HT1080 (cell line): Measurements from ENCODE around the gene EXOC8. TPM values are rescaled to one million over a fixed set of nuclear protein-coding genes. Genes with fewer than 3 reads are reported as not detected.
"Not testable (repeated sequence)": the region's sequence is repeated elsewhere in the genome, so short reads cannot be mapped to it uniquely, and the experiment has no call there.

Experiments
- DNase-seq: peaks from one replicate; pipeline ENCODE4 v3.0.0-alpha.2; 2015; ENCODE audit warnings: low read depth
- total RNA-seq: library from RNA; depleted of rRNA; stranded (reverse); fragments of >200 nt; shearing (Covaris generic); gene quantifications from 2 replicates; pipeline ENCODE4 v1.2.3, GENCODE V29; 2014

EXOC8 gene
- total RNA-seq, 1 experiment from 2014 or later, result 7.3 TPM

DNA sequence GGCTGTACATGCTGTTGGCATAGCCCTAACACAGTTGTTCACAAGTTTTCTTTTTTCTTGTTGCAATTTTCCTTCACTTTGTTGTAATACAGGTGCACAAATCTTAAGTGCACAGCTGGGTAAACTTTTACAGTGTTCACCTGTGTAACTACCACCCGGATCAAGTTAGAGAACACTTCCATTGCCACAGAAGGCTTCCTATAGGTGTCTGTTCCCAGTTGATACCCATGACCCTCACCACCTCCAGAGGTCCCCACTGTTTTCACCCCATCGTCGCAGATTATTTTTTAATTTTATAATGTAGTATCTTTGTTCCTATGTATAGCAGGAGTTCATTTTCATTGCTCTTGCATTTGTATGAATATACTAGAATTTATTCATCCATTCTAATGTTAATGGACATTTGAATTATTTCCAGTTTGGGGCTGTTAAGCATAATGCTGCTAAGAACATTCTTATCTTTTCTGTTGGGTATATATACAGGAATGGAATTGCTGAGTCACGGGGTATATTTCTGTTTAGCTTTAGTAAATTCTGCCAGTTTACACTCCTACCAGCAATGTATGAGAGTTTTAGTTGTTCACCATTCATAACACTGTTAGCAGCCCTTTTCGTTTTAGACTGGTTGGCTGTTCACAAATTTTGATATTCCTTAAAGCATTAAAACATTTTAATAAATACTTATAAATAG is 16.8 kb upstream of the EXOC8 start:
- DNase-seq, result no peak

DNA sequence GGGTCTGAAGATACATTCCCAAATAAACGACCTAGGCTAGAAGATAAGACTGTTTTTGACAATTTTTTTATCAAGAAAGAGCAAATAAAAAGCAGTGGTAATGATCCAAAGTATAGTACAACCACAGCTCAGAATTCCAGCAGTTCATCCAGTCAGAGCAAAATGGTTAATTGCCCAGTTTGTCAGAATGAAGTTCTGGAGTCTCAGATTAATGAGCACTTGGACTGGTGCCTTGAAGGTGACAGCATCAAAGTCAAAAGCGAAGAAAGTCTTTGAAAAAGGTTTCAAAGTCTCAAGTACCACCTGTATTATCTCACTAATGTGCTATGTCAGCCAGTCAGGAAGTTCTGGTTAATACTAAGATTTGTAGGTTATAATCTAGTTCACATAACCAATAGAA is 15.4 kb upstream of the EXOC8 start:
- no peak for DNase-seq

DNA sequence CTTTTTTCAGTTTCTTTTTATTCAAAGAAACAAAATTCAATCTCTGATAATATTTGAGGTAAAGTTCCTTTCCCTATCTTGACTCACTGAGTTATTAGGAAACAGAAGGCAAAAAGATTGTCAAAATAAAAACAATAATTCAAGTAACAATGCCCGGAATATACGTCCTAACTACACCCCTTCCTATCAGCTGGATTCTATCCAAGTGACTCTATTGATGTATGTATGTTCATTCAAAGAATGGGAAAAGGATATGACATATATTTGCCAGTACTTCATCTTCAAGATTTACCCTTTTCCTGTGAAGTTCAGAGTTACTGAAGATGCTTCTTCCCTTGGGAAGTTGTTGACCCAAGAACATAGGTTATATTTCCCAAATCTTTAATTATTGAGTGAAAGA is 14.2 kb upstream of the EXOC8 start:
- DNase-seq, result no peak

DNA sequence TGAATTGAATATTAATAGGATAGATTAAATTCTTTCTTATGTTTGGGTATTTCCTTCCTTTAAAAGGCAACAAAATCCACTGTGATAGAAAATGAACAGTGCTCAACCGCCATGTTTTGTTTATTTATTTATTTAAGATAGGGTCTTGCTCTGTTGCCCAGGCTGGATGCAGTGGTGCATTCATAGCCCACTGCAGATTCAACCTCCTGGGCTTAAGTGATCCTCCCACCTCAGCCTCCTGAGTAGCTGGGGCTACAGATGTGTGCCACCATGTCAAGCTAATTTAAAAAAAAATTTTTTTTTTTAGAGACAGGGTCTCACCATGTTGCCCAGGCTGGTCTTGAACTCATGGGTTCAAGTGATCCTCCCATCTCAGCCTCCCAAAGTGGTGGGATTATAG is 11.2 kb upstream of the EXOC8 start:
- DNase-seq, result not testable (repeated sequence)

DNA sequence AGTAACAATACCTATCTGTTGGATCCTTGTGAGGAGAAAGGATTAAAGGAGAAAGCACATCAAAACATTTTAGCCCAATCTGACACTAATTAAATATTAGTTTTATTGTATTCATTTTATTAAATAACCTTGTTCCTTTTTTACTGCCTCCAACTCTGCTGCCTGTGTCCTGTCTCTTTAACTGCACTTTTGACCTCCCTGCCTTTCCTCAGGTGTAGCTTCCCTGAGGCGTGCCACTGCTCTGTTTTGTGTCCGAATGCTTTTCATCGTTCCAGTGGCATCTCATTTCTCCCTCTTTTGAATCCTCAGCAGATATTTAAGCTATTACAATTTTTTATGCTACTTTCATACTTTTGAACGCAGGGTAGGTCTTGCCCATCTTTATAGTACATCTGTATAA is 10.8 kb upstream of the EXOC8 start:
- no peak for DNase-seq

DNA sequence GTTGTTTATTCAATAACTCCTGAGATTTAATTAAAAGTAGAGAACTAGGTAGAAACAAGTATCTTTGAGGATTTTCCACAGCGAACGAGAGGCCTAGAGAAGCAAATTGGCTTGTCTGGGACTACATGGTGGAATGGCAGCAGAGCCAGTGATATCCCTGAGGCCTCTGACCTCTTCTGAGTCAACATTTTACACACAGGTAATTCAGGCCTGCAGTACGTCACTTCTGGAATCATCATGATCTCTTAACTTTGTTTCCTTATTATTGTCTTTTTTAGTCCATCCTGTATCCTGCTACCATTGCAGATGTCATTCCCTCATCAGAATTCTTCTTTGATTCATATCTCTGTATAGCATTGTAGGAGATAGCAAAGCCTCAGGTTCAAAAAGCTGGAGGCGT is 10.3 kb upstream of the EXOC8 start:
- DNase-seq, result no peak

DNA sequence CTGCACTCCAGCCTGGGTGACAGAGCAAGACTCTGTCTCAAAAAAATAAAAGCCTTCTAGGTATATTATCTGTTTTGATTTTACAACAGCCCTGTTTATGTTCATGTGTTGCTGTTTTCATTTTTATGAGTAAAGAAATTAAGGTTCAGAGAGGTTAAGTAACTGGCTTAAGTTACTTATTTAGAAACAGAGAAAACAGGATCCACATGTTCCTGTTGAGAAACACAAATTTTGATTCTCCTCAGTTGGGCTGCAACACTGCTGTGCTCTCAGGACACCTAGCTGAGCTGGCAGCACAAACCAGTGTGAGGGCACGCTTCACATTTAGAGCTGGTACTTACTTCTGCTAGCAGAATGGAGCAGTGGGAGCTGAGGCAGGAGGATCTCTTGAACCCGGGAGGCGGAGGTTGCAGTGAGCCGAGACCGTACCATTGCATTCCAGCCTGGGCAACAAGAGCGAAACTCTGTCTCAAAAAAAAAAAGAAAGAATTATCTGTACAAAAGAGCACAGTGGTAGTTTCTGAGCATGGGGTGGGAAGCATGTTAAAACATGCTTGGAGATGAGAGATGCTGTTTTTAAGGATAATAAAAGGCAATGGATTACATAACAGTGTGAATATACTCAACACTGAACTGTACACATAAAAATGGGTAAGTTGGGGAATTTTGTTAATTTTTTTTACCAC is 2.8 kb upstream of the EXOC8 start:
- no peak for DNase-seq

DNA sequence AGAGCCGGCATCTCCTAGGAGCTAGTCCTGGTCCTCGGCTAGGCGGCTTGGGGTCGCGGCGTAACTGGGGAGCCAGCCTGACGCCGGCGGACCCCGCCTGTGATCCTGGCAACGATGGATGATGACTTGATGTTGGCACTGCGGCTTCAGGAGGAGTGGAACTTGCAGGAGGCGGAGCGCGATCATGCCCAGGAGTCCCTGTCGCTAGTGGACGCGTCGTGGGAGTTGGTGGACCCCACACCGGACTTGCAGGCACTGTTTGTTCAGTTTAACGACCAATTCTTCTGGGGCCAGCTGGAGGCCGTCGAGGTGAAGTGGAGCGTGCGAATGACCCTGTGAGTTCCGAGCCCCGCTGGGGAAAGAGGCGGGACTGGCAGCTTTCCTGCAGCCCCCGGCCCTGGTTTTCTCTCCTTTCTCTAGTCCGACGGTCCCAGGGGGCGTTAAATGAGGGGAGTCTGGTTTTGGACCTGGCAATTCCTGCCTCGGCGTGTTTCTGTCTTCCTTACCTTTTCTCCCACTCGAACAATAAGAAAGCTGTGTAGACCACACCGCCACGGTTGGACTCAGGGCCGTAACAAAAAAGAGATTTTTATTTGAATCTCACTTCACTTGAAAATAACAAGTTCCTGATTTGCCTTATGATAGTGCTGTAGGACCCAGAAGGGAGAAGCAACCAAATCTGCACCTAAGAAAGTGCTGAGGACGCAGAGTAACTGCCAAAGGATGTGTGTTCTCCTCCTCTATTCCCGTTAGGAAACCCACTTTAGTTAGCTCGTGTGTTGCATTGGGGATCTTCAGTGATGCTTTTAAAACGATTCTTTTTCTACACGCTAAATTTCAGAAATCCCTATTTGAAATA is 847 bp upstream of the EXOC8 start, which contains the start of gene SPRTN:
Gene SPRTN (plus strand): TSS at position 24 of the 859 bp plus-strand sequence. CDS start 91 bp downstream, at position 115.
- no peak for DNase-seq

DNA sequence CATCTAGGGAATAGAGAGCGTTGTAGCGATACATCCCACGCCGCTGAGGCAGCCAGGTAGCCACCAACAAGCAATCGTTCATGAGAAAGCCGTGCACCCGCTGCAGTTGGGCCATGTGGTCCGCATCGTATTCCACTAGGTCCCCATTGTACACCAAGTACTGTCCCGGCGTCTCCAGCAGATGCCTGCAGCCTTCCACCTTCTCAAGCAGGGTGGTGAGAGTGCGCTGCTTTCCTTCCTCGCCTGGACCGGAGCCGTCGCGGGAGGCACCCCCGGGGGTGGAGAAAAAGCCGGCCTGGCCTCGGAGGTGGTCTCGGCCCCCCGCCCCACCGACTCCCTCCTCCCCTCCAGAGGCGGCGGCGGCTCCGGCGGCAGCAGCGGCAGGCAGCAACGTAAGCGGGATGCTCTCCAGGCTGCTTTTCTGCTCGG is 595 bp downstream of the EXOC8 start:
- no peak for DNase-seq

DNA sequence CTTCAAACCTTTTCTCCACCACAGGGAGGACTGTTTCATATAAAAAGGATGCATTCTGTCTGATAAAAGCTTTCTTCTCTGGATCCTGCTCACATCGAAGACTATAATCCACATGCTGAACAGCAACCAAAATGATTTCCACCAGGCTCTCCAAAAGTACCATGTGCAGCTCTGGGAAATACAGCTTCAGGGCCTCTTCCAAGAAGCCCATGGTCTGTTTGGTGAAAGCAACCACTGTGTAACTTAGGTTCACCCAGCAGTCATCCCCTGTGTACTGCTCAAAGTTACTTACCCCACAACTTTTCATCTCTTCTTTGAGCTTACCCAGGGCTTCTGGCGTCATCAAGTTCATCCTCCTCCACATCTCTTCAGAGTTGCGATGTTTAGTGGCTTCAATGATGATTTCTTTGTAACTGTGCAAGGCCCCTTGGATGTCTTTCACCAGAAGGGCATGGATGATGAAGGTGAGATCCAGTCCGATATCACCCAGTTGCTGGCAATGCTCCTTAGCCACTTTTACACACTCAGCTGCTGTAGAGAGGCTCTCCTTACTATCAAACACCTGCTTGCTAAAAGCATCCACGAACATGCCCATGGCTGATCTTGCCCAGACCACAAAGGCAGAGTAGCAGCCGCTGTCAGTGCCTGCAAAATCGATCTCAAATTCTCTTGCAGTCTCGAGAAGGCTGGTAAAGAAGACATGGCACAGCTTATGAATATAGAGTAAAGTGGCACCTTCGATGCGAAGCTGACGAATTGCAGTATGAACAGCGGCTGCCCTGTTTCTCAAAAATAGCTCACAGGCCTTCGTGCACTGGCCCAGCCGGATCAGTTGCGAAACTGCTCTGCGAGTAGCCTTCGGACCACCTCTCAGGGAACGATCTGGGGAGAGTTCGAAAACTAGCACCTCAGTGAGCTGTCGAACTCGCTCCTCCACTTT is 1.7 kb downstream of the EXOC8 start:
- DNase-seq, result no peak

DNA sequence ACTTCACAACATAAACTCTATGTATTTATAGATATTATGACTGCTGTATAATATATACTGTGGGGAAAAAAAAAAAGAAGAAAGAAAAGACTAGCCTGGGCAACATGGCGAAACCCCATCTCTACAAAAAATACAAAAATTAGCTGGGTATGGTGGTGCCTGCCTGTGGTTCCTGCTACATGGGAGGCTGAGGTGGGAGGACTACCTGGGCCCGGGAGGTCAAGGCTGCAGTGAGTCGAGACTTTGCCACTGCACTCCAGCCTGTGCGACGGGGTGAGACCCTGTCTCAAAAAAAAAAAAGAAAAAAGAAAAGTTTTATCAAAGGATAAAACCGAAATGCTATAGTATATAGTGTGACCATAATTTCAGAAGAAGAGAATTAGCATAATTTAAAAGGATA is 2.7 kb downstream of the EXOC8 start:
- no peak for DNase-seq

DNA sequence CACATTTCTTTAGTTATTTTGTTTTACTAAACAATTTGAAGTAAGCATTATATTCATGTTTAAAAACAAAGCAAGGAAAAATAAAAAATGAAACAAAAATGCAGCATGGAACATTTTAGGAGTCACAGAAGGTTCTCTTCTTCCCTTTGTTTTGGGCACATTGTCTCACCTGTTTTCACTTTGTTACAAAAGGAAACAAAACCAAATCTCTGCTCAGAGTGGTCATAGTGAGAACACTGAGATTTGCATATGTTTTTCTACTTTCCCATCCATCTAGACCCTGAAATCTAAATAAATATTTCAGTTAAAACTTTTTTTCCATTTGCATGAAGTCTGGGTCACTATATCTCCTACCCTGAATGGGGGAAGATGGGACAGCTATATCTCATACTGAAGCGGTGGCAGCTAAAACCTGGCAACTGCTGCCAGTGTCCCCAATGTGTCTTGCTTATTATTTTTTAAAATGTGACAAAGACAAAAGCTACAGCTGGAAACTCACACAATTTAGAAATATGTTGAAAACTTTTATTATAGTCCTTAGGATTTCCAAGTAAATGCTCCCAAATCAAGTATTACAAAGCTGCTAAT is 3.5 kb downstream of the EXOC8 start:
- no peak for DNase-seq

DNA sequence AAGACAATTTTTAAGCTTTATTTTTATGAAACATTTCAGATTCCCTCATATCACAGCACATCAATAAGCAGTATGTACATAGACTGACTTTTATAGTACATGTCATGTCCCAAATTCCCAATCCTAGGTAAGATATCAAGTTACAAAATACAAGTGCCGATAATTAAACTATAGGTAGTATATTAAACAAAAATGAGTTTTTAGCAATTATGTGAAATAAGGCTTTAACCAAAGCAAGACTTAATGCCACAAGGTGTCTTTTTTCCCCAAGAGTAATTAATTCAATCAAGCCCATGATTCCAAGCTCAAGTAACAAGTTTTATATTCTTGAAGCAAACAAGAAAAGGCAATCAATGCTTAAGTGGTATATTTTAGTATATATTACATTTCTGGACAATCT is 4.9 kb downstream of the EXOC8 start:
- DNase-seq, result no peak

DNA sequence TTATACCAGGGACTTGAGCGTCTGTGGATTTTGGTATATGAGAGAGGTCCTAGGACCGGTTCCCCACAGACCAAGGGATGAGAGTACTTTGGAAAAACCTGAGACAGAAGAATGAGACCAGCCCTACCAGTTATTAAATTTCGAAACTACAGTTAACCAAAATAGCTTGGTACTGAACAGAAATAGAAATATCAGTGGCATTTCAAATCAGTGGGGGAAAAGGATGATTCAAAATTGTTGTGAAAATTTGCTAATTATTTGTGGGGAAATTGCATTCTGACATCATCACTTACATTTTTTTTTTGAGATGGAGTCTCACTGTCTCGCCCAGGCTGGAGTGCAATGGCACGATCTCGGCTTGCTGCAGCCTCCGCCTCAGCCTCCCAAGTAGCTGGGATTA is 8.2 kb downstream of the EXOC8 start:
- DNase-seq, result no peak

DNA sequence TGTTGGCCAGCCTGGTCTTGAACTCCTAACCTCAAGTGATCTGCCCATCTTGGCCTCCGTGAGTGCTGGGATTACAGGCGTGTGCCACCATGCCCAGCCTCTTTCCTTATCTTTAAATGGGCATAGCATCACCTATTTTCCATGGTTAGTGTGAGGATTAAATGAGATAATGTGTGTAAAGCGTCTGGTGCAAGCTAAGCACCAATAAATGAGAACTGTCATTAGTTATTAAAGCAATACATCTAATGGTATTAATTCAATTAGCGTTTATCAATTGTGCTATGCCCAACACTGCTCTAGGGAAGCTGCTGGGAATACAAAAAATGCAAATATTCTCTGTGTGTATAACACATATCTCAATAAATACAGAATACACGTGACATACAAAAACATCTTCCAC is 10.0 kb downstream of the EXOC8 start:
- no peak for DNase-seq

DNA sequence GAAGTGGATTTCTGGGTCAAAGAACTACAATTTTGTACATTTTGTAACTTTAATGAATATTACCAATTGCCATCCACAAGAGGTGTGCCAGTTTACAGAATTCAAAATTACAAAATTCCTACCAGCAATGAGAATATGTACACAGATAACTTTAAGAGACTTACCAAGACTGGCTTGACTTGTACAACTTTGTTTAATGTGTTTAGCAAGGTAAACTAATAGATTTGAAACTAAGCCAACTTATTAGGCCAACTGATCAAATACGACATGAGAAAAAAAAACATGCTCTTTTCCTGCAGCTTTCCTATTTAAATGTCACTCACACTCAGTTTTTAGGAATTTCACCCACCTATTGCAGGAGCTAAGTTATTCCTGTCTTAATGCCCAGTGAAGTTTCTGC is 11.4 kb downstream of the EXOC8 start:
- DNase-seq, result no peak

DNA sequence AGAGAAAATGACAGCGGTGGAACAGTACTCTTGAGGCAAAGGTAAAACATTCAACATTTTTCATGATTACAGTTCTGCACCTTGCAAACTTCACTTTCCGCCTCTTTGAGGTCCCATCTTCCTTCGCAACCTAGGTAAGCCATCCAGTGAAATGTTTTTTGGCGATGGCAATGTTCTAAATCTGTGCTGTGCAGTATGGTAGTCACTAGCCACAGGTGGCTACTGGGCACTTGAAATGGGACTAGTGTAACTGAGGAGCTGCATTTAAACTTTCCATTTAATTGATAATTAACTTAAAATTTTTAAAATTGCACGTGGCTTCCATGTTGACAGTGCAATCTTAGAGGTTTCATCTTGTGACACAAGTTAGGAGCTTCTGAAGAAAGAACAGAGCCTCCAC is 13.0 kb downstream of the EXOC8 start:
- no peak for DNase-seq

DNA sequence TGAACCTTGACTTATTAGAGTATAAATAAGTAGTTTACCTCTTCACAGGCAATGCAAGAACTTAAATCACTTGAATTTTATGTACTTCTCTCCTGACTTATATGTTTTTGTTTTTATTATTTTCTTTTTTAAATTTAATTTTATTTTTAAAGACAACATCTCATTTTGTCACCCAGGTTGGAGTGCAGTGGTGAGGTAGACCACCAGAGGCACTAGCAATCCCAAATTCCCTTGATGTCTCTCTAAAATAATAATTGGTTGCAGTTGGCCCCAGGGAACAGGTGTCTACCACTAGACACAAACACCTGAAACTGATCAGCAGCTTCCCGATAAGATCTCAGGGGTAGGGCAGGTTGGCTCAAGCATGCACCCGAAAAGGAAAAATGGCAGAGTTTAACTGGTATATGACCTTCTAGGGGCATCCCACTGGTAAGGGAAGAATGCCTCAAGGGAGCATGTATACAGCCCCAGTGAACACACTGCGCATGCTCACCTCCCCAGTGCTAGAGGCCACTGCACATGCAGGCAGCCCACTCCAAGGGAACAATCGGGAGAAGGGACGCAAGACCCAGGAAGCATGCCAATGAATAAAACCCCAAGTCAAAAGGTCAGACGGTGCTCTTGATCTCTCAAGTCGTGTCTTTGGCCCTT is 14.6 kb downstream of the EXOC8 start:
- DNase-seq, result no peak

DNA sequence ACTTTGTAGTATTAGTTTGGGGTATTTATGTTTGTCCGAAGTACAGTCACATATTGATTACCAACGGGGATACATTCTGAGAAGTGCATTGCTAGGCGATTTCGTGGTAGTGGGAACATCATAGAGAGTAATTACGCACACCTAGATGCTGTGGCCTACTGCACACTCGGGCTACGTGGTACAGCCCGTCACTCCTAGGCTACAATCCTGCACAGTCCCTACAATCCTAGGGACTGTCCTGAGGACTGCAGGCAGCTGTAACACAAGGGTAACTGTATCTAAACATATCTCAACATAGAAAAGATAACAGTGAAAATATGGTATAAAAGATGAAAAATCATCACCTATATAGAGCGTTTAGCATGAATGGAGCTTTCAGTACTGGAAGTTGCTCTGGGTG is 18.6 kb downstream of the EXOC8 start:
- DNase-seq, result no peak

DNA sequence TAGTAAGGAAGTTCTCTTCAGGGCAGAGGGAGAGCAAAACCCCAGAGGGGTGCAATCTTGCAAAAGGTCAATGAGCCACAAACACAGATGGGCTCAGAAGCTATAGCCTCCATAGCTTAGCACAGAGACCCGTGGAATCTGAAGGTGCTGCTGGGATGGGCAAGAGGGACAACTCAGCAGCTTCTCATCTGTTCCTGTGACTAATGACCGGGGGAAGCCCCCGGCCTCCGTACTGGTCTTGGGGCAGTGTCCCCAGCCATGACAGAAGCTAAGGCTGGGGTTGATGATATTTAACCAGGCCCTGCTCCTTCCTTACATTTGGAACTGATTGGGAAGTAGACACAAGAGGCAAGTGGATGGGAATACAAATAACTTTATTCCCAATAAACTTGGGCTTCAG is 19.1 kb downstream of the EXOC8 start:
- DNase-seq, result no peak
